HEK293 (cell line): Measurements from ENCODE around the gene RPS21.

Experiments
- AEBP2 ChIP-seq: fragments of 450-650 bp; formaldehyde crosslinking; IDR thresholded peaks from 2 replicates; pipeline ENCODE4 v1.5.1; 2016; ENCODE audit warnings: missing biosample characterization, missing genetic modification characterization, borderline replicate concordance
- ELK4 ChIP-seq: IDR thresholded peaks from 2 replicates; pipeline ENCODE4 v1.6.1; 2011; ENCODE audit warnings: mild to moderate bottlenecking, low read depth, low read length, borderline replicate concordance
- KLF10 ChIP-seq: fragments of 450-650 bp; IDR thresholded peaks from 2 replicates; pipeline ENCODE4 v1.5.1; 2018; ENCODE audit warnings: missing biosample characterization, mild to moderate bottlenecking, missing genetic modification characterization
- KLF9 ChIP-seq: fragments of 450-650 bp; formaldehyde crosslinking; IDR thresholded peaks from 2 replicates; pipeline ENCODE4 v1.5.1; 2016; ENCODE audit warnings: missing biosample characterization, missing genetic modification characterization, low read depth
- PRDM1 ChIP-seq: fragments of 450-650 bp; formaldehyde crosslinking; IDR thresholded peaks from 2 replicates; pipeline ENCODE4; 2016; ENCODE audit warnings: missing biosample characterization, missing genetic modification characterization
- SP2 ChIP-seq: fragments of 450-650 bp; formaldehyde crosslinking; IDR thresholded peaks from 2 replicates; pipeline ENCODE4 v1.5.1; 2016; ENCODE audit warnings: missing biosample characterization, missing genetic modification characterization
- SP3 ChIP-seq: fragments of 450-650 bp; formaldehyde crosslinking; IDR thresholded peaks from 2 replicates; pipeline ENCODE4 v1.5.1; 2016; ENCODE audit warnings: missing biosample characterization, missing genetic modification characterization
- ZBTB20 ChIP-seq: fragments of 450-650 bp; formaldehyde crosslinking; IDR thresholded peaks from 2 replicates; pipeline ENCODE4 v1.5.1; 2016; ENCODE audit warnings: missing biosample characterization, missing genetic modification characterization
- ZBTB8A ChIP-seq: fragments of 450-650 bp; formaldehyde crosslinking; IDR thresholded peaks from 2 replicates; pipeline ENCODE4 v1.5.1; 2016; ENCODE audit warnings: missing biosample characterization, missing genetic modification characterization
- ZNF148 ChIP-seq: fragments of 450-650 bp; formaldehyde crosslinking; IDR thresholded peaks from 2 replicates; pipeline ENCODE4 v1.5.0; 2017; ENCODE audit warnings: missing biosample characterization, missing genetic modification characterization, borderline replicate concordance
- ZNF211 ChIP-seq: fragments of 450-650 bp; formaldehyde crosslinking; IDR thresholded peaks from 2 replicates; pipeline ENCODE4 v1.5.1; 2016; ENCODE audit warnings: low read depth, missing biosample characterization, missing genetic modification characterization
- ZNF239 ChIP-seq: fragments of 450-650 bp; formaldehyde crosslinking; IDR thresholded peaks from 2 replicates; pipeline ENCODE4 v1.5.1; 2016; ENCODE audit warnings: missing biosample characterization, missing genetic modification characterization
- ZNF26 ChIP-seq: fragments of 450-650 bp; formaldehyde crosslinking; IDR thresholded peaks from 2 replicates; pipeline ENCODE4 v1.5.1; 2016; ENCODE audit warnings: missing biosample characterization, missing genetic modification characterization
- ZNF292 ChIP-seq: fragments of 450-650 bp; formaldehyde crosslinking; IDR thresholded peaks from 2 replicates; pipeline ENCODE4 v1.5.1; 2016; ENCODE audit warnings: low read depth, missing biosample characterization, missing genetic modification characterization, borderline replicate concordance
- ZNF416 ChIP-seq: fragments of 450-650 bp; formaldehyde crosslinking; IDR thresholded peaks from 2 replicates; pipeline ENCODE4 v1.5.1; 2016; ENCODE audit warnings: missing biosample characterization, missing genetic modification characterization
- ZNF449 ChIP-seq: fragments of 450-650 bp; formaldehyde crosslinking; IDR thresholded peaks from 2 replicates; pipeline ENCODE4 v1.5.1; 2017; ENCODE audit warnings: missing biosample characterization, mild to moderate bottlenecking, missing genetic modification characterization, moderate library complexity
- ZNF473 ChIP-seq: fragments of 450-650 bp; formaldehyde crosslinking; IDR thresholded peaks from 2 replicates; pipeline ENCODE4 v1.5.1; 2017; ENCODE audit warnings: missing biosample characterization, missing genetic modification characterization
- ZNF544 ChIP-seq: fragments of 450-650 bp; formaldehyde crosslinking; IDR thresholded peaks from 2 replicates; pipeline ENCODE4 v1.5.0; 2017; ENCODE audit warnings: missing biosample characterization, missing genetic modification characterization
- ZNF549 ChIP-seq: fragments of 450-650 bp; IDR thresholded peaks from 2 replicates; pipeline ENCODE4 v1.5.1; 2018; ENCODE audit warnings: missing biosample characterization, missing genetic modification characterization, mild to moderate bottlenecking, inconsistent platforms, moderate library complexity
- ZNF621 ChIP-seq: fragments of 450-650 bp; formaldehyde crosslinking; IDR thresholded peaks from 2 replicates; pipeline ENCODE4 v1.5.1; 2017; ENCODE audit warnings: missing biosample characterization, missing genetic modification characterization
- ZSCAN30 ChIP-seq: fragments of 450-650 bp; IDR thresholded peaks from 2 replicates; pipeline ENCODE4 v1.5.1; 2018; ENCODE audit warnings: missing biosample characterization, mild to moderate bottlenecking, missing genetic modification characterization, moderate library complexity
- ZSCAN5A ChIP-seq: fragments of 450-650 bp; formaldehyde crosslinking; IDR thresholded peaks from 2 replicates; pipeline ENCODE4 v1.5.1; 2016; ENCODE audit warnings: missing biosample characterization, missing genetic modification characterization
- TF ChIP-seq, protein P1 (sequence below): fragments of 450-650 bp; formaldehyde crosslinking; IDR thresholded peaks from 2 replicates; pipeline ENCODE4 v1.5.1; 2016; ENCODE audit warnings: missing biosample characterization, missing genetic modification characterization
- TF ChIP-seq, protein P2 (sequence below): fragments of 450-650 bp; formaldehyde crosslinking; IDR thresholded peaks from 2 replicates; pipeline ENCODE4 v1.5.1; 2016; ENCODE audit warnings: missing biosample characterization, missing genetic modification characterization
- TF ChIP-seq, protein P3 (sequence below): fragments of 450-650 bp; formaldehyde crosslinking; IDR thresholded peaks from 2 replicates; pipeline ENCODE4 v1.5.1; 2017; ENCODE audit warnings: missing biosample characterization, missing genetic modification characterization

The RPS21 gene

GRCh38 chr20:62381842-62382241 is 5.1 kb upstream of the RPS21 start (continued):
- TF ChIP-seq ZNF148 (tag by site-specific recombination) (0 out of 2 replicates have a peak, but pooled peaks have one; percentile 61), ZNF292 (tag by site-specific recombination) (no peak), SP2 (no peak), ZNF211 (tag by site-specific recombination) (no peak), AEBP2 (tag by site-specific recombination) (peak; percentile 13; the same call in 1 of the 2 replicates), PRDM1 (tag by site-specific recombination) (no peak), ZNF549 (tag by site-specific recombination) (no peak), ZBTB8A (tag by site-specific recombination) (no peak), ZNF449 (tag by site-specific recombination) (no peak), KLF9 (tag by site-specific recombination) (no peak), SP3 (tag by site-specific recombination) (no peak), ZNF416 (no peak), ZNF473 (no peak), ZSCAN30 (tag by site-specific recombination) (no peak), ZBTB20 (tag by site-specific recombination) (no peak), ZSCAN5A (tag by site-specific recombination) (no peak), ELK4 (no peak), ZNF239 (tag by site-specific recombination) (peak; percentile 77; the same call in 1 of the 2 replicates), KLF10 (no peak), ZNF26 (tag by site-specific recombination) (no peak), ZNF544 (tag by site-specific recombination) (no peak), ZNF621 (tag by site-specific recombination) (no peak)
- TF ChIP-seq, protein P1, sequence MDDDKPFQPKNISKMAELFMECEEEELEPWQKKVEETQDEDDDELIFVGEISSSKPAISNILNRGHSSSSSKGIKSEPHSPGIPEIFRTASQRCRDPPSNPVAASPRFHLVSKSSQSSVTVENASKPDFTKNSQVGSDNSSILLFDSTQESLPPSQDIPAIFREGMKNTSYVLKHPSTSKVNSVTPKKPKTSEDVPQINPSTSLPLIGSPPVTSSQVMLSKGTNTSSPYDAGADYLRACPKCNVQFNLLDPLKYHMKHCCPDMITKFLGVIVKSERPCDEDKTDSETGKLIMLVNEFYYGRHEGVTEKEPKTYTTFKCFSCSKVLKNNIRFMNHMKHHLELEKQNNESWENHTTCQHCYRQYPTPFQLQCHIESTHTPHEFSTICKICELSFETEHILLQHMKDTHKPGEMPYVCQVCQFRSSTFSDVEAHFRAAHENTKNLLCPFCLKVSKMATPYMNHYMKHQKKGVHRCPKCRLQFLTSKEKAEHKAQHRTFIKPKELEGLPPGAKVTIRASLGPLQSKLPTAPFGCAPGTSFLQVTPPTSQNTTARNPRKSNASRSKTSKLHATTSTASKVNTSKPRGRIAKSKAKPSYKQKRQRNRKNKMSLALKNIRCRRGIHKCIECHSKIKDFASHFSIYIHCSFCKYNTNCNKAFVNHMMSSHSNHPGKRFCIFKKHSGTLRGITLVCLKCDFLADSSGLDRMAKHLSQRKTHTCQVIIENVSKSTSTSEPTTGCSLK (tag by site-specific recombination), result peak; percentile 50; the same call in 1 of the 2 replicates
- TF ChIP-seq, protein P2, sequence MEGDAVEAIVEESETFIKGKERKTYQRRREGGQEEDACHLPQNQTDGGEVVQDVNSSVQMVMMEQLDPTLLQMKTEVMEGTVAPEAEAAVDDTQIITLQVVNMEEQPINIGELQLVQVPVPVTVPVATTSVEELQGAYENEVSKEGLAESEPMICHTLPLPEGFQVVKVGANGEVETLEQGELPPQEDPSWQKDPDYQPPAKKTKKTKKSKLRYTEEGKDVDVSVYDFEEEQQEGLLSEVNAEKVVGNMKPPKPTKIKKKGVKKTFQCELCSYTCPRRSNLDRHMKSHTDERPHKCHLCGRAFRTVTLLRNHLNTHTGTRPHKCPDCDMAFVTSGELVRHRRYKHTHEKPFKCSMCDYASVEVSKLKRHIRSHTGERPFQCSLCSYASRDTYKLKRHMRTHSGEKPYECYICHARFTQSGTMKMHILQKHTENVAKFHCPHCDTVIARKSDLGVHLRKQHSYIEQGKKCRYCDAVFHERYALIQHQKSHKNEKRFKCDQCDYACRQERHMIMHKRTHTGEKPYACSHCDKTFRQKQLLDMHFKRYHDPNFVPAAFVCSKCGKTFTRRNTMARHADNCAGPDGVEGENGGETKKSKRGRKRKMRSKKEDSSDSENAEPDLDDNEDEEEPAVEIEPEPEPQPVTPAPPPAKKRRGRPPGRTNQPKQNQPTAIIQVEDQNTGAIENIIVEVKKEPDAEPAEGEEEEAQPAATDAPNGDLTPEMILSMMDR, result no peak
- TF ChIP-seq, protein P3, sequence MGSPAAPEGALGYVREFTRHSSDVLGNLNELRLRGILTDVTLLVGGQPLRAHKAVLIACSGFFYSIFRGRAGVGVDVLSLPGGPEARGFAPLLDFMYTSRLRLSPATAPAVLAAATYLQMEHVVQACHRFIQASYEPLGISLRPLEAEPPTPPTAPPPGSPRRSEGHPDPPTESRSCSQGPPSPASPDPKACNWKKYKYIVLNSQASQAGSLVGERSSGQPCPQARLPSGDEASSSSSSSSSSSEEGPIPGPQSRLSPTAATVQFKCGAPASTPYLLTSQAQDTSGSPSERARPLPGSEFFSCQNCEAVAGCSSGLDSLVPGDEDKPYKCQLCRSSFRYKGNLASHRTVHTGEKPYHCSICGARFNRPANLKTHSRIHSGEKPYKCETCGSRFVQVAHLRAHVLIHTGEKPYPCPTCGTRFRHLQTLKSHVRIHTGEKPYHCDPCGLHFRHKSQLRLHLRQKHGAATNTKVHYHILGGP, result no peak
